Testis (tissue), 3 donors: ENCODE results near the gene TMEM19. TPM values are rescaled to one million over a fixed set of nuclear protein-coding genes. Genes with fewer than 3 reads are reported as not detected.
"Not testable (repeated sequence)": the region's sequence is repeated elsewhere in the genome, so short reads cannot be mapped to it uniquely, and the experiment has no call there.

ENCODE experiments used
- DNase-seq: peaks from one replicate; pipeline ENCODE4 v3.0.0-alpha.2; 2019
- H3K27ac ChIP-seq, 2 donors: fragments of 200-600 bp; sonication (generic); one replicate each; pipeline ENCODE4 v1.5.1; 2019
- H3K27me3 ChIP-seq: fragments of 200-600 bp; sonication (generic); one replicate; pipeline ENCODE4 v1.5.1; 2019
- H3K36me3 ChIP-seq: fragments of 200-600 bp; sonication (generic); one replicate; pipeline ENCODE4 v1.5.1; 2017; ENCODE audit warnings: low read depth; ENCODE audit errors: missing control alignments
- H3K4me1 ChIP-seq: fragments of 200-600 bp; sonication (generic); one replicate; pipeline ENCODE4 v1.5.1; 2019
- H3K4me3 ChIP-seq, 2 donors: fragments of 200-600 bp; sonication (generic); one replicate each; pipeline ENCODE4 v1.5.1; 2017 to 2019
- H3K9me3 ChIP-seq: fragments of 200-600 bp; sonication (generic); one replicate; pipeline ENCODE4 v1.5.1; 2017
- CTCF ChIP-seq, 3 experiments: fragments of 450-650 bp in 2 of 3; fragments of 200-600 bp in 1 of 3; sonication (generic) in 1 of 3; IDR thresholded peaks; one replicate each; pipeline ENCODE4 v1.5.1; 2016 to 2019; ENCODE audit warnings: antibody characterized with exemption in 3 of 3, mild to moderate bottlenecking in 2 of 3, moderate library complexity in 1 of 3
- POLR2A ChIP-seq: fragments of 450-650 bp; IDR thresholded peaks from one replicate; pipeline ENCODE4 v1.6.1; 2017; ENCODE audit warnings: antibody characterized with exemption, mild to moderate bottlenecking, moderate library complexity
- WGBS, 2 donors: methylation state at CpG; one replicate each; pipeline ENCODE4 v1.1.5; 2018; 5-methylcytosine and 5-hydroxymethylcytosine counted together
- intact Hi-C: fragments of 100-400 bp; cut with DNase I; formaldehyde crosslinking; loops from one replicate; pipeline ENCODE4 v1.15.1; 2023; ENCODE audit warnings: low total_unique reads
- polyA plus RNA-seq: library from polyadenylated mRNA; stranded (reverse); fragments of 350-450 nt; fragmentation: Illumina TruSeq; extraction: RNeasy Lipid Tissue Mini Kit (QIAGEN cat#74804); gene quantifications from one replicate; pipeline ENCODE4 v1.2.3, GENCODE V29; 2014; ENCODE audit warnings: low read depth, low replicate concordance; ENCODE audit not compliant: insufficient read depth
- total RNA-seq, 2 donors: library from RNA; depleted of rRNA; stranded (reverse); fragments of >200 nt; gene quantifications; one replicate each; pipeline ENCODE4 v1.2.3, GENCODE V29; 2016

Gene TMEM19
- total and polyA plus RNA-seq, 3 donors from 2014 or later, result 11.5 to 16.0 (median 14.9) TPM

GRCh38 chr12:71685312-71685906 lies 473 bp upstream of the TMEM19 start:
- H3K4me1 ChIP-seq, result no peaks in the 10 kb centered on the region
- no peak for DNase-seq
- intact Hi-C loops, result no loop called here
- no peaks in the 10 kb centered on the region for H3K9me3 ChIP-seq
- no peaks in the 10 kb centered on the region for H3K27me3 ChIP-seq
- TF ChIP-seq CTCF (IDR thresholded peaks at IDR 0.05), result no peak
- no peak for TF ChIP-seq POLR2A
- H3K4me3 ChIP-seq, result peak overlapping the region; percentile 81
- H3K27ac ChIP-seq, result peak overlapping the region; percentile 82 to 88
- no peaks in the 10 kb centered on the region for H3K36me3 ChIP-seq
- 4 to 15% methylated on average over 19 of the region's 19 CpGs for WGBS, 2 donors

- TF ChIP-seq POLR2A (no peak), CTCF (IDR thresholded peaks at IDR 0.05) (no peak)
- intact Hi-C loops, result no loop called here
- no peaks in the 10 kb centered on the region for H3K36me3 ChIP-seq
- WGBS, 2 donors, result 12% methylated on average over 3 of the region's 3 CpGs
- no peak for DNase-seq
- no peaks in the 10 kb centered on the region for H3K27me3 ChIP-seq
- H3K27ac ChIP-seq, result peak overlapping the region; percentile 82 to 88
- H3K4me1 ChIP-seq, result no peaks in the 10 kb centered on the region
- H3K9me3 ChIP-seq, result no peaks in the 10 kb centered on the region
- H3K4me3 ChIP-seq, result peak overlapping the region; percentile 81
Observed at GRCh38 chr12:71686658-71687025, 760 bp downstream of the TMEM19 start.

- H3K27me3 ChIP-seq, H3K9me3 ChIP-seq, H3K36me3 ChIP-seq, H3K4me1 ChIP-seq, DNase-seq, H3K27ac ChIP-seq, intact Hi-C loops: not testable (repeated sequence)
- 71 to 72% methylated on average over 11 of the region's 11 CpGs for WGBS, 2 donors
- H3K4me3 ChIP-seq, result peak overlapping the region in 1 of 2 donors; percentile 81
Observed at GRCh38 chr12:71687172-71687571, 1.3 kb downstream of the TMEM19 start.

- intact Hi-C loops, result no loop called here
- Histone ChIP-seq H3K9me3 (no peaks in the 10 kb centered on the region), H3K27me3 (no peaks in the 10 kb centered on the region), H3K4me3 (no peak overlapping the region), H3K4me1 (no peaks in the 10 kb centered on the region), H3K27ac (no peak overlapping the region), H3K36me3 (no peaks in the 10 kb centered on the region)
- DNase-seq, result no peak
- 88 to 89% methylated on average over 5 of the region's 5 CpGs for WGBS, 2 donors
- TF ChIP-seq POLR2A, result no peak
- no peak for TF ChIP-seq CTCF (IDR thresholded peaks at IDR 0.05)
Observed at GRCh38 chr12:71688961-71689570, 3.2 kb downstream of the TMEM19 start.

GRCh38 chr12:71691504-71692129 lies 5.7 kb downstream of the TMEM19 start:
- no peak for DNase-seq
- intact Hi-C loops, result no loop called here
- no peaks in the 10 kb centered on the region for H3K36me3 ChIP-seq
- no peak overlapping the region for H3K4me3 ChIP-seq
- TF ChIP-seq CTCF (IDR thresholded peaks at IDR 0.05) (no peak), POLR2A (no peak)
- H3K9me3 ChIP-seq, result no peaks in the 10 kb centered on the region
- H3K27ac ChIP-seq, result no peak overlapping the region
- whole genome bisulfite sequencing, 2 donors, result 77 to 88% methylated on average over 4 of the region's 4 CpGs
- H3K27me3 ChIP-seq, result no peaks in the 10 kb centered on the region
- H3K4me1 ChIP-seq, result no peaks in the 10 kb centered on the region
